ENCODE results near the gene KRABD2.

KRABD2 gene

DNA sequence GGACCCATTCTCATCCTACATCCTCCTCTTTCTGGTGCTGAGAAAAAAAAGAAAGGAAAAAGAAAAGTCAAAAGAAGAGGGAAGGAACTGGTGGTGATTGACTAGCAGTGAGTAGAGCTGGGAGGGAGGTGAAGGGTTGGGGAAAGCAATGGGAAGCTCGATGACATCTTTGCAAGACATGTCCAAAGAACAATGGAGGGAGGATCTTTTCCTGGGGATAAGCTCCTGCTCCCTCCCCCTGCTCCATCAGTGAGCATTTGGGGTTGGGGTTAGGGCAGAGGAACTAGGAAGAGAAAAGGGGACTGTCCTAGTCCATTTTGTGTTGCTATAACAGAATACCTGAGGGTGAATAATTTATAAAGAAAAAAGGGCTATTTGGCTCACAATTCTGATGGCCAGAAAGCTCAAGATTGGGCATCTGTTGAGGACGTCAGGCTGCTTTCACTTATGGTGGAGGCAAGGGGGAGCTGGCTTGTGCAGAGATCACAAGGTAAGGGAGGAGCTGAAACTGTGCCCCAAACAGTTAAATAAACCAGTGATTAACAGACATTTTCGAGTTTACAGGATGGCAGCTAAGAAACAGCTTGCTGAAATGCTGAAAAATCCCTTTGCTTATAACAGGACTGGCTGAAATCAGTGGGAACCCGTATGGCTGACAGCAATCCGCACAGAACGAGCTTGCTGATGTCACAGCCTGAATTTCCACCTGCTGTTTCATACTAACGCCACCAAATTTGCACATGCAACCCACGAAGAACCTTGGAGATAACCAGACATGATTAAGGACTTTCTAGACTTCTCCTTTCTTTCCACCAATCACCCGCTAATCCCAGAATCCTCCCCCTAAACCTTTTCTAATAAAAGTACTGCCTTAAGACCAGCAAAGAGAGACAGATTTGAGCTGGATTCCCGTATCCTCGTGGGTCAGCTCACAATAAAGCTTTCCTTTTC lies 38.4 kb downstream of the KRABD2 start:
- peaks cover 0 to 11% of the 10 kb centered on the region in 2 donors for H3K27me3 Mint-ChIP-seq
- no peaks in the 10 kb centered on the region for H3K36me3 Mint-ChIP-seq
- H3K4me1 Mint-ChIP-seq, result peaks cover 8 to 13% of the 10 kb centered on the region in 2 donors
- no peaks in the 10 kb centered on the region for H3K9me3 Mint-ChIP-seq
- no peak overlapping the region for H3K27ac Mint-ChIP-seq
- H3K4me3 Mint-ChIP-seq, result peak overlapping the region; percentile 30 to 39
- ATAC-seq (replicated peaks) (peak; percentile 49 to 52), DNase-seq (no peak)

- H3K27ac Mint-ChIP-seq, result no peak overlapping the region
- H3K9me3 Mint-ChIP-seq, result no peaks in the 10 kb centered on the region
- H3K4me1 Mint-ChIP-seq, result peaks cover 6 to 7% of the 10 kb centered on the region in 2 donors
- no peak overlapping the region for H3K4me3 Mint-ChIP-seq
- H3K27me3 Mint-ChIP-seq, result peaks cover 25 to 31% of the 10 kb centered on the region in 2 donors
- H3K36me3 Mint-ChIP-seq, result no peaks in the 10 kb centered on the region
- DNase-seq, result no peak
- no peak for ATAC-seq (replicated peaks)
These were observed 43.2 kb downstream of the KRABD2 start for GRCh38 chr17:8333281-8333680.

- DNase-seq (no peak), ATAC-seq (replicated peaks) (no peak)
- Mint-ChIP-seq H3K9me3 (no peaks in the 10 kb centered on the region), H3K27me3 (peaks cover 31 to 35% of the 10 kb centered on the region in 2 donors), H3K36me3 (no peaks in the 10 kb centered on the region), H3K27ac (no peak overlapping the region), H3K4me1 (peaks cover under 1 to 1% of the 10 kb centered on the region in 2 donors), H3K4me3 (no peak overlapping the region)
These were observed 43.8 kb downstream of the KRABD2 start for GRCh38 chr17:8332688-8333087.

- Mint-ChIP-seq H3K27me3 (peaks cover 36 to 39% of the 10 kb centered on the region in 2 donors), H3K9me3 (no peaks in the 10 kb centered on the region), H3K36me3 (no peaks in the 10 kb centered on the region), H3K4me3 (no peak overlapping the region), H3K4me1 (peaks cover under 1 to 4% of the 10 kb centered on the region in 2 donors), H3K27ac (no peak overlapping the region)
- ATAC-seq (replicated peaks), result no peak
- no peak for DNase-seq
These were observed 44.4 kb downstream of the KRABD2 start for GRCh38 chr17:8332128-8332527.

GRCh38 chr17:8327303-8327649 lies 49.2 kb downstream of the KRABD2 start:
- Mint-ChIP-seq H3K27ac (no peak overlapping the region), H3K27me3 (peaks cover 60 to 73% of the 10 kb centered on the region in 2 donors)

More at GRCh38 chr17:8327303-8327649, 49.2 kb downstream of the KRABD2 start:
- no peak for DNase-seq
- peak; percentile 29 to 33 for ATAC-seq (replicated peaks)
- Mint-ChIP-seq H3K4me3 (peak overlapping the region; percentile 73 to 83), H3K36me3 (peaks cover 0 to 2% of the 10 kb centered on the region in 2 donors), H3K4me1 (peaks cover 17 to 30% of the 10 kb centered on the region in 2 donors), H3K9me3 (no peaks in the 10 kb centered on the region)

Data from stimulated activated naive B cell treated with anti-CD40 and anti-IgM and Interleukin-4, amounts not matched to agents 10 μg/mL and 1 μg/mL and 100 μg/mL, for 72 hours (primary cell).